HL-60 (cell line): ENCODE data around the gene PHACTR3.

ENCODE experiments used
- DNase-seq, 2 experiments: peaks; one replicate each; pipeline ENCODE4 v3.0.0-alpha.2; 2010 to 2020; ENCODE audit warnings: low read depth in 1 of 2, low spot score in 1 of 2
- H3K27ac ChIP-seq: fragments of 250-450 bp; sonication (Bioruptor Pico); replicated peaks from 2 replicates; pipeline ENCODE4 v1.5.1; 2020; ENCODE audit warnings: mild to moderate bottlenecking, moderate library complexity
- H3K27me3 ChIP-seq: fragments of 250-450 bp; sonication (Bioruptor Pico); 2 replicates; pipeline ENCODE4 v1.5.1; 2021; ENCODE audit warnings: mild to moderate bottlenecking, moderate library complexity; ENCODE audit not compliant: insufficient read depth, poor library complexity, severe bottlenecking
- H3K4me3 ChIP-seq: replicated peaks from 2 replicates; pipeline ENCODE4 v1.5.1; 2011; ENCODE audit warnings: mild to moderate bottlenecking, control low read depth, low read length; ENCODE audit not compliant: insufficient read depth
- GABPA ChIP-seq: IDR thresholded peaks from 2 replicates; pipeline ENCODE4 v1.6.1; 2012; ENCODE audit warnings: low read depth
- POLR2AphosphoS5 ChIP-seq: IDR thresholded peaks from 2 replicates; pipeline ENCODE4 v1.6.1; 2012; ENCODE audit warnings: low read depth
- REST ChIP-seq: IDR thresholded peaks from 2 replicates; pipeline ENCODE4 v1.6.1; 2012; ENCODE audit warnings: low read depth; ENCODE audit not compliant: insufficient replicate concordance
- SPI1 ChIP-seq: IDR thresholded peaks from 2 replicates; pipeline ENCODE4 v1.6.1; 2012; ENCODE audit warnings: low read depth, mild to moderate bottlenecking, borderline replicate concordance
- TF ChIP-seq, protein P1 (sequence below): IDR thresholded peaks from one replicate; pipeline ENCODE4 v1.5.1; 2011; ENCODE audit warnings: low read length, control low read depth, inconsistent platforms; ENCODE audit not compliant: insufficient read depth

PHACTR3 gene

DNA sequence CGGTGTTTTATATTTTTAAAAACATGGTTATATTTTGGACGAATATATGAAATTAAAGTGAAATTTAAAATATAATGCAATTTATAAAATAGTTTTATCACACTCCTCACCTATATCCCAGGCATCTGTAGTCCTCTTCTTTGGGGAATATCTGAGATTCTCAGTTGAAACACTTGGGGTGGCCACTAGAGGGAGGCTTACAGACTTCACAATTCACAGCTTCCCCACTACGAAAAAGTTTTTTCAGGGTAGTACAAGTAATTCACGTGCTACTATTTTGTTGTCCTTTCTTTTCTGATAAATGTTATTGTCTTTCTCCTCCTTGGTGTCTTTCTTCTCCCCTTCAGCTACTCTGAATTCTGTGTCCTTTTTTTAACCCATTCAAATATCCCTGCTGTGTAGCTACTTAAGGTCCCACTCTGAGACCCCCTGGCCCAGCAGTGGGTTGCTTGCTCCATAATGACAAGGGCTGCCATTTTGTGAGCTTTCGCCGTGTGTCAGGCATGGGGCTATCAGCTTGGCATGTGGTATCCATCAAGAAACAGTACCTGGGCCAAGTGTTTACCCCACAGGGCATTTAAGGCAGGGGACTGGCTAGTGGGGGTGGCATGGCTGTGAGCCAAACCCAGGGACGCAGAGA is 43.6 kb upstream of the PHACTR3 start:
- TF ChIP-seq, protein P1, sequence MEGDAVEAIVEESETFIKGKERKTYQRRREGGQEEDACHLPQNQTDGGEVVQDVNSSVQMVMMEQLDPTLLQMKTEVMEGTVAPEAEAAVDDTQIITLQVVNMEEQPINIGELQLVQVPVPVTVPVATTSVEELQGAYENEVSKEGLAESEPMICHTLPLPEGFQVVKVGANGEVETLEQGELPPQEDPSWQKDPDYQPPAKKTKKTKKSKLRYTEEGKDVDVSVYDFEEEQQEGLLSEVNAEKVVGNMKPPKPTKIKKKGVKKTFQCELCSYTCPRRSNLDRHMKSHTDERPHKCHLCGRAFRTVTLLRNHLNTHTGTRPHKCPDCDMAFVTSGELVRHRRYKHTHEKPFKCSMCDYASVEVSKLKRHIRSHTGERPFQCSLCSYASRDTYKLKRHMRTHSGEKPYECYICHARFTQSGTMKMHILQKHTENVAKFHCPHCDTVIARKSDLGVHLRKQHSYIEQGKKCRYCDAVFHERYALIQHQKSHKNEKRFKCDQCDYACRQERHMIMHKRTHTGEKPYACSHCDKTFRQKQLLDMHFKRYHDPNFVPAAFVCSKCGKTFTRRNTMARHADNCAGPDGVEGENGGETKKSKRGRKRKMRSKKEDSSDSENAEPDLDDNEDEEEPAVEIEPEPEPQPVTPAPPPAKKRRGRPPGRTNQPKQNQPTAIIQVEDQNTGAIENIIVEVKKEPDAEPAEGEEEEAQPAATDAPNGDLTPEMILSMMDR = peak; percentile 56
- TF ChIP-seq SPI1 = no peak
- Histone ChIP-seq H3K4me3 (no peak overlapping the region), H3K27ac (no peak overlapping the region), H3K27me3 (no peaks in the 10 kb centered on the region)
- DNase-seq = peak in 1 of 2 experiments; percentile 14

- TF ChIP-seq SPI1 = no peak
- TF ChIP-seq, protein P1 = no peak
- TF ChIP-seq POLR2AphosphoS5 = no peak
- TF ChIP-seq GABPA = no peak
- no peak overlapping the region for H3K27ac ChIP-seq
- H3K27me3 ChIP-seq = no peaks in the 10 kb centered on the region
- H3K4me3 ChIP-seq = no peak overlapping the region
- no peak for DNase-seq
Measured at GRCh38 chr20:59561228-59561605, 43.1 kb upstream of the PHACTR3 start.

DNA sequence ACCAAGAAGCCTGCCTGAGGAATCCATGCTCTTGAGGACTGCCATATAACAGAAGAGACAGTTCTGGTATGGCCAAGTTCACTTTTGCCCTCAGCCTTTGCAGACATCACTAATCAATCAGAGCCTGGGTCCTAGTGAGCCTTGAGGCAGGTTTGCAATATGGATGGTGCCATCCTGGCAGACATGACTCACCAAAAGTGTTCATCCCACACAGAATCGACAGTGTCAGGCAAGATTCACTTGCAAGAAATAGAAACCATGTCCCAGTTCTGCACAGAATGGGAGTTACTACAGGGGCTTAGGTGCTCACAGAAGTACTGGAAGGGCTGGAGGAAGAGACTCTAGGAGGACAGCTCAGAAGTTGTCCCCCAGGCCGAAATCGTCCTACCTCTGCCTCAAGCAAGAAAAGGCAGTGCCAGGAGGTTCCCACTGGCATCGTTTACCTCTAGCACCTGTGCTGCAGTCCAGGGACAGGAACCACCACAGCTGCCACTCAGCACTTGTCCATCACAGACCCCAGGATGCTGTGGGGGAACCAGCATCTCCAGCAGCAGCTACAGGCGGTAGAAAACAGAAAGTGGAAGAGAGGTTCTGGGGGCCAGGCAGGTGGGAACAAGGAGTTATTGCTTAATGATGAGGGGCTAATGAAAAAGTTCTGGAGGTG is 42.6 kb upstream of the PHACTR3 start:
- H3K27ac ChIP-seq = no peak overlapping the region
- H3K27me3 ChIP-seq = no peaks in the 10 kb centered on the region
- no peak for DNase-seq
- no peak overlapping the region for H3K4me3 ChIP-seq
- TF ChIP-seq REST (no peak), SPI1 (no peak), POLR2AphosphoS5 (no peak), GABPA (no peak)
- TF ChIP-seq, protein P1 = no peak

DNA sequence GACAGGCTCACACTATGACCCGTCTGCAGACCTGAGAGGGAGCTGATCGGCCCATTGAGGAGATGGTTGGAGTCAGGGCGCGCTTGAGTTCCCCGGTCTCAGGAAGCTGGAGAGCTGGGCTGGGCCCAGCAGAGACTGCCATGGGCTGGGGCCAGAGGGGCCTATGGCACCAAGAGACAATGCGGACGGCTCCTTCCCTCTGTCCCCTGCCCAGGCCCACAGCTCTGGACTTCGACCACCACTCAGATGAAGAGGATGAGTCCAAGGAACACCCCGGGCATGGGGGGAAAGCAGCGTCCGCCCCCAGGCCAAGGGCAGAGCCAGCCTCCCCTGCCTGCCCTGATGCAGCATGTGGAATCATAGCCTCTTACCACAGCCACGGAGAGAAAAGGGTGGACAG is 40.2 kb upstream of the PHACTR3 start:
- Histone ChIP-seq H3K27ac (no peak overlapping the region), H3K4me3 (no peak overlapping the region), H3K27me3 (no peaks in the 10 kb centered on the region)
- no peak for TF ChIP-seq SPI1
- no peak for TF ChIP-seq GABPA
- no peak for TF ChIP-seq POLR2AphosphoS5
- no peak for TF ChIP-seq REST
- TF ChIP-seq, protein P1 = no peak
- DNase-seq = no peak
